Osteocyte (in vitro differentiated cells): ENCODE results near the gene TREH. TPM values are rescaled to one million over a fixed set of nuclear protein-coding genes. Genes with fewer than 3 reads are reported as not detected.

Source experiments
- DNase-seq: peaks from one replicate; pipeline ENCODE4 v3.0.0; 2021; ENCODE audit warnings: mixed read lengths; ENCODE audit not compliant: unreplicated experiment; ENCODE audit errors: extremely low spot score
- H3K27ac Mint-ChIP-seq: one replicate; pipeline ENCODE4 v1.8.0; 2021; ENCODE audit warnings: mild to moderate bottlenecking, mixed read lengths; ENCODE audit not compliant: unreplicated experiment
- H3K27me3 Mint-ChIP-seq: one replicate; pipeline ENCODE4 v1.8.0; 2021; ENCODE audit warnings: mixed read lengths; ENCODE audit not compliant: unreplicated experiment
- H3K36me3 Mint-ChIP-seq: one replicate; pipeline ENCODE4 v1.8.0; 2021; ENCODE audit warnings: mixed read lengths; ENCODE audit not compliant: unreplicated experiment
- H3K4me1 Mint-ChIP-seq: one replicate; pipeline ENCODE4 v1.8.0; 2021; ENCODE audit warnings: mixed read lengths; ENCODE audit not compliant: unreplicated experiment
- H3K4me3 Mint-ChIP-seq: one replicate; pipeline ENCODE4 v1.8.0; 2021; ENCODE audit warnings: mild to moderate bottlenecking, moderate library complexity, mixed read lengths; ENCODE audit not compliant: unreplicated experiment
- H3K9me3 Mint-ChIP-seq: one replicate; pipeline ENCODE4 v1.8.0; 2021; ENCODE audit warnings: mixed read lengths; ENCODE audit not compliant: unreplicated experiment
- total RNA-seq: library from RNA; stranded (reverse); gene quantifications from 2 replicates; pipeline ENCODE4 v1.2.1, GENCODE V29; 2021
- TF ChIP-seq, protein P1 (sequence below): fragments of 200-600 bp; sonication (generic); IDR thresholded peaks from 2 replicates; pipeline ENCODE4 v1.5.0; 2021; ENCODE audit warnings: antibody characterized with exemption, mild to moderate bottlenecking, moderate library complexity

Gene TREH
- total RNA-seq, 1 donor from 2014 or later: not detected

GRCh38 chr11:118648291-118648690 lies 31.2 kb downstream of the TREH start:
- Mint-ChIP-seq H3K4me3 (no peak overlapping the region), H3K9me3 (no peaks in the 10 kb centered on the region), H3K27me3 (no peaks in the 10 kb centered on the region), H3K4me1 (no peaks in the 10 kb centered on the region), H3K36me3 (peaks cover 69% of the 10 kb centered on the region), H3K27ac (no peak overlapping the region)
- TF ChIP-seq, protein P1, sequence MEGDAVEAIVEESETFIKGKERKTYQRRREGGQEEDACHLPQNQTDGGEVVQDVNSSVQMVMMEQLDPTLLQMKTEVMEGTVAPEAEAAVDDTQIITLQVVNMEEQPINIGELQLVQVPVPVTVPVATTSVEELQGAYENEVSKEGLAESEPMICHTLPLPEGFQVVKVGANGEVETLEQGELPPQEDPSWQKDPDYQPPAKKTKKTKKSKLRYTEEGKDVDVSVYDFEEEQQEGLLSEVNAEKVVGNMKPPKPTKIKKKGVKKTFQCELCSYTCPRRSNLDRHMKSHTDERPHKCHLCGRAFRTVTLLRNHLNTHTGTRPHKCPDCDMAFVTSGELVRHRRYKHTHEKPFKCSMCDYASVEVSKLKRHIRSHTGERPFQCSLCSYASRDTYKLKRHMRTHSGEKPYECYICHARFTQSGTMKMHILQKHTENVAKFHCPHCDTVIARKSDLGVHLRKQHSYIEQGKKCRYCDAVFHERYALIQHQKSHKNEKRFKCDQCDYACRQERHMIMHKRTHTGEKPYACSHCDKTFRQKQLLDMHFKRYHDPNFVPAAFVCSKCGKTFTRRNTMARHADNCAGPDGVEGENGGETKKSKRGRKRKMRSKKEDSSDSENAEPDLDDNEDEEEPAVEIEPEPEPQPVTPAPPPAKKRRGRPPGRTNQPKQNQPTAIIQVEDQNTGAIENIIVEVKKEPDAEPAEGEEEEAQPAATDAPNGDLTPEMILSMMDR: no peak
- no peak for DNase-seq

DNA sequence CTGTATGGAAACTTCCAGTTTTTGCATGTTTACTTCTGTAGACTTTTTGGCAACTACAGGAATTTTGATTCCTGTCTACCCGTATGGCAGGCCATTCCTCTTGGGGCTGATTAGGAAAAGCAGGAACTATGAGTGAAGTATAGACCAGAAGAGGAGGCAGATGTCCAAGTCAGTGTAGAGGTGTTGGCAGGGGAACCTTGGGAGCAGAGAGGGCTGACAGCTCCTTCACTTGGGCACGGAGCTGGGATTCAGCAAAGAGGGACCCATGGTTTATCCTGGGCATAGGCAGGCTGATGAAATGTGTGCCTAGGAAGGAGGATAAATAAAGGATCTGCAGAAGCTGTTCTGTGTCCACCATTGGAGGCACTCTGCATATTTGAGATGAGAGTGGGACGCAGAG lies 33.1 kb downstream of the TREH start:
- Mint-ChIP-seq H3K36me3 (peaks cover 60% of the 10 kb centered on the region), H3K9me3 (no peaks in the 10 kb centered on the region), H3K4me3 (no peak overlapping the region), H3K27me3 (no peaks in the 10 kb centered on the region), H3K4me1 (no peaks in the 10 kb centered on the region), H3K27ac (no peak overlapping the region)
- TF ChIP-seq, protein P1: no peak
- no peak for DNase-seq

DNA sequence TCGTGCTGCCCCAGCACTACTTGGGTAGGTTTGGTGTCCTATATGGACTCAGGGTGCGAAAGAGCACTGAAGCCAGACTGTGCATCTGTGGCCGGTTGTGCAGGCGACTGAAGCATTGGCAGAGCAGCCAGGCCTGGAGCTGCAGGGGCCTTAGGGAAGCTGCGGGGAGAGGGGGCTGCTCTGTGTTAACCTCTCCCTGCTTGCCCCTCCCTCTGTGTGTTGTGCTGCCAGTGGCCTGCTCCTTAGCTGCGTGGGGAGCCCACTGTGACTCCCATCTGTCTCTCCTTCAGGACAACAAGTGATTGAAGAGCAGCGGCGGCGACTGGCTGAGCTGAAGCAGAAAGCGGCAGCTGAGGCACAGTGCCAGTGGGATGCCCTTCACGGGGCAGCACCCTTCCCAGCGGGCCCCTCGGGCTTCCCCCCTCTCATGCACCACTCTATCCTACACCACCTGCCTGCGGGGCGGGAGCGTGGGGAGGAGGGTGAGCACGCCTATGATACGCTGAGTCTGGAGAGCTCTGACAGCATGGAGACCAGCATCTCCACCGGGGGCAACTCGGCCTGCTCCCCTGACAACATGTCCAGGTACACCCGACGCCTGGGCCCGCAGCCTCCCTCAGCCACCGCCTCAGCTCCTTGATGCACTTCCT lies 34.3 kb downstream of the TREH start:
- Mint-ChIP-seq H3K9me3 (no peaks in the 10 kb centered on the region), H3K36me3 (peaks cover 52% of the 10 kb centered on the region), H3K4me3 (no peak overlapping the region), H3K27ac (no peak overlapping the region), H3K4me1 (no peaks in the 10 kb centered on the region), H3K27me3 (no peaks in the 10 kb centered on the region)
- TF ChIP-seq, protein P1: no peak
- no peak for DNase-seq

- Mint-ChIP-seq H3K4me3 (no peak overlapping the region), H3K9me3 (no peaks in the 10 kb centered on the region), H3K4me1 (no peaks in the 10 kb centered on the region), H3K36me3 (peaks cover 49% of the 10 kb centered on the region), H3K27me3 (no peaks in the 10 kb centered on the region), H3K27ac (no peak overlapping the region)
- DNase-seq: no peak
- TF ChIP-seq, protein P1: no peak
Measured at GRCh38 chr11:118644496-118644895, 35.0 kb downstream of the TREH start.

DNA sequence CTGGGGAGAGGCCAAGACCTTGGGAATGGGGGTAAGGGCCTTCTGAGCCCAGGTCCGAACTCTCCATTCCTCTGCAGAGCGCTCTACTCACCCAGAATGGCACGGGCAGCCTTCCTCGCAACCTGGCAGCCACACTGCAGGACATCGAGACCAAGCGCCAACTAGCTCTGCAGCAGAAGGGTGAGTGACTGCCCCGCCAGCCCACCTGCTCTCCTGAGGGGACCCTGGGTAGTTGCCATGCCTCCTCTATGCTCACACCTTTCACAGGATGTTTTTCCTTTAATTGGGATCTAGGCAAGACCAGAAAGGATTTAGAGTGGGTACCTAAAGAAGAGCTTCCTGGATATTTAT lies 35.5 kb downstream of the TREH start:
- H3K9me3 Mint-ChIP-seq: no peaks in the 10 kb centered on the region

More for the DNA sequence above, 35.5 kb downstream of the TREH start:
- H3K27ac Mint-ChIP-seq: no peak overlapping the region
- H3K4me3 Mint-ChIP-seq: no peak overlapping the region
- no peak for DNase-seq
- peaks cover 47% of the 10 kb centered on the region for H3K36me3 Mint-ChIP-seq
- TF ChIP-seq, protein P1: no peak
- no peaks in the 10 kb centered on the region for H3K27me3 Mint-ChIP-seq
- H3K4me1 Mint-ChIP-seq: no peaks in the 10 kb centered on the region
